Suppressor macrophage treated with lipopolysaccharide for 1 hour (primary cell): Measurements from ENCODE around the gene CALML5.

ENCODE experiments used
- DNase-seq, 3 donors: peaks; one replicate each; pipeline ENCODE4 v3.0.0-alpha.2; 2020 to 2022

CALML5 gene

GRCh38 chr10:5460468-5461202 is 38.7 kb downstream of the CALML5 start:
- DNase-seq = no peak

- DNase-seq = no peak
Measured at GRCh38 chr10:5458949-5459747, 40.2 kb downstream of the CALML5 start.

- no peak for DNase-seq
Measured at GRCh38 chr10:5458425-5458824, 40.9 kb downstream of the CALML5 start.

- DNase-seq = no peak
Measured at GRCh38 chr10:5457741-5458140, 41.6 kb downstream of the CALML5 start.

GRCh38 chr10:5456563-5456962 is 42.8 kb downstream of the CALML5 start:
- no peak for DNase-seq

- no peak for DNase-seq
Measured at GRCh38 chr10:5453749-5454489, 45.5 kb downstream of the CALML5 start.

- no peak for DNase-seq
Measured at GRCh38 chr10:5450605-5451384, 48.6 kb downstream of the CALML5 start.

- DNase-seq = peak; percentile 51 to 67 (median 64)
Measured at GRCh38 chr10:5449823-5450222, 49.5 kb downstream of the CALML5 start.

- no peak for DNase-seq
Measured at GRCh38 chr10:5449227-5449626, 50.1 kb downstream of the CALML5 start.
